ENCODE measurements around the gene GATAD2B.

Gene GATAD2B

DNA sequence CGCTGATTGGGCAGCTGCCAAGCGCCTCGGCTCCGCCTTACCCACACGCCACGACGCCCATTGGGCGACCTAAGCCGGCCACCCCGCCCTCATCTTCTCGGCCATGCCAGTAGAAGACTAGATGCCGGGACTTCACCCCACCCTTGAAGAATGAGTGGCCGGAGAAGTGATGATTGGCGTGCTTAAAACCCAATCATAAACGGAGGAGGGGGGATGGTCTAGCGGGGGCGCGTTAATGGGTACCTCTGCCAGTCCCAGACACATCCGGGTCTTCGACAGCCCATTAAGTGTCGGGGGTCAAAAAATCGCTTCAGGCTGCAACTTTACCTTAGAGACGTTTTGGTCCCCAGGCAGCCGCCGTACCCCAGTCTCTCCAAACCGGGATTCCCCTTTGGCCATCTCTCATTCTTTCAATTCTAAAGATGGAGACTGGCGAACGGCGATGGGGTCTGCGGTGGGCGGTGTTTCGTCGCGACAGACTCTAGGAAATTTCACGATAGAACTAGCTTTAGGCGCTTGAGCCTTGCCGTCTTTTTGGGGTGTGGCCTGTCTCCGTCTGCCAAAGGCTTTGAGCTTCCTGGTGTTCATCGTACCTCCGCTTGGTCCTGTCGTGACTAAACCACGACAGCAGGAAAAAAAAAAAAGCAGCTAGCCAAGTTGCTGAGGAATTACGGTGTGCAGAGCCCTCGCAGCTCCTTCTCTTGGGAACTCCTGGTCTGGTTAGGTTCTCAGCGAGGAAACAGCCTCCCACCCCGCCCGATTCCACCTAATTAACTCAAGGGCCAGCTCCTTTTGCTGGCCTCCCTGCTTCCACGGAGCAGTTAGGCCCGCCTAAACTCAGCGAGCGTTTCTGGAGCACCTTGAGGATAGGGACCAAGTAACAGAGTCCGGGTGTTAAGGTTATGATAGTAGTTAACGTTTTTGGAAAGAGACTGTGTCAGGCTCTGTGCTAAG, at the start of gene GATAD2B:
Gene GATAD2B, minus strand, starts transcription at position 1 of the 954 bp plus-strand sequence. CDS start 94,625 bp downstream, outside the sequence.
- DNase-seq: peak; percentile 100

DNA sequence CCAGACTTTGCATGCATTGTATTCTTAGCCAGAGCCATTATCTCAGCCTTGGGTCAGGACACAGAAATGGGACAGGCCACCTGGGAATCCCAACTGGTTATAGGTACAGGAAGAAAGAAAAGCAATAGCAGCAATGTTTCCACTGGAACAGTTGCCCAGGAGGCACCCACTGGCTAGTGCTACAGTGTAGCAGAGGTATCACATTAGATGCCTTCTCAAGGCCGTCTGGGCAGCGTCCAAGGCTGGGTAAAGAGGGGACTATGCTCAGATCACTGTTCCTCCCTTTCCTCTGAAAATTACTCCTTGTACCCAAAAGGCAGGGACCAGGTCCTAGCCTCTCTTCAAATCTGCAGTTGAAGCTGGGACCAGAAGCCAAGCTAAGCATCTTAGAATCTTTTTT, 47.6 kb upstream of the GATAD2B start:
- no peak for DNase-seq

DNA sequence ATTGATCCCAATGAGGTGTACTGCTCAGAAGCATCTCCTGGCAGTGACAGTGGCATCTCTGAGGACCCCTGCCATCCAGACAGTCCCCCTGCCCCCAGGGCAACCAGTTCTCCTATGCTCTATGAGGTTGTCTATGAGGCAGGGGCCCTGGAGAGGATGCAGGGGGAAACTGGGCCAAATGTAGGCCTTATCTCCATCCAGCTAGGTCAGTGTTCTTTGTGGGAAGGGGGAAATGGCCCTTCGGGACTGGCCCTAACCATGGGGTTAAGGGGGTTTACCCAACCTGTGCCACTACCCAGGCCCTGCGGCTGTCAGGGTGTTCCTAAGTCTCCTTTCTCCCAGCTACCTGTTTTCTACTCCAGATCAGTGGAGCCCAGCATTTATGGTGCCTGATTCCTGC, 46.2 kb upstream of the GATAD2B start:
- DNase-seq: no peak

DNA sequence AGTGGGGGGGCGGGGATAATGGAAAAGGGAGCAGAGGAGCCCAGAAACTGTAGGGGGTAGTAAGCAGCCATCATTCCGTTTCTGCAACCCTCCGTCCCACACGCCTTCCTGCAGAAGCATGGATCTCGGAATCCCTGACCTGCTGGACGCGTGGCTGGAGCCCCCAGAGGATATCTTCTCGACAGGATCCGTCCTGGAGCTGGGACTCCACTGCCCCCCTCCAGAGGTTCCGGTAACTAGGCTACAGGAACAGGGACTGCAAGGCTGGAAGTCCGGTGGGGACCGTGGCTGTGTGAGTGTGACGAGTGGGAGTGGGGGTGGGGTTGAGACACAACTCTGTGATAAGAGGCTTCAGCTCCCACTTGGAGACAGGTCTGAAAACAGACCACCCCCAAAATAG, 45.6 kb upstream of the GATAD2B start:
- DNase-seq: no peak

DNA sequence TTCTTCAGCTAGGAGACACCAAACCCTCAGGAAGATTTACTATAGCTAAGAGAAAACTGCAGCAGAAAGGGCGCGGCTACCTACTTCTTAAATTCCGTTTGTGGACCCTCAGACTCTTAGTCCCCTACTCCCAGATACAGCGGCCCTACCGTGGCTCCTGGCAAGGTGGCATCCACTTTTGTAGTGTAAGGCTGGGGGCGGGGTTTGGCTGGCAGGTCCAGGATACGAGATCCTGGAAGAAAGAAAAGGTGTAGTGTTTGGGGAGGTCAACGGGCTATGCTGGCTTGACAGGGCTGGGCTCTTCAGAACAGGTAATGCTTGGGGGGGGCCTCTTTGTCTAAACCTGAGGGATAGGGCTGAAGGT, 45.2 kb upstream of the GATAD2B start:
- DNase-seq: no peak

DNA sequence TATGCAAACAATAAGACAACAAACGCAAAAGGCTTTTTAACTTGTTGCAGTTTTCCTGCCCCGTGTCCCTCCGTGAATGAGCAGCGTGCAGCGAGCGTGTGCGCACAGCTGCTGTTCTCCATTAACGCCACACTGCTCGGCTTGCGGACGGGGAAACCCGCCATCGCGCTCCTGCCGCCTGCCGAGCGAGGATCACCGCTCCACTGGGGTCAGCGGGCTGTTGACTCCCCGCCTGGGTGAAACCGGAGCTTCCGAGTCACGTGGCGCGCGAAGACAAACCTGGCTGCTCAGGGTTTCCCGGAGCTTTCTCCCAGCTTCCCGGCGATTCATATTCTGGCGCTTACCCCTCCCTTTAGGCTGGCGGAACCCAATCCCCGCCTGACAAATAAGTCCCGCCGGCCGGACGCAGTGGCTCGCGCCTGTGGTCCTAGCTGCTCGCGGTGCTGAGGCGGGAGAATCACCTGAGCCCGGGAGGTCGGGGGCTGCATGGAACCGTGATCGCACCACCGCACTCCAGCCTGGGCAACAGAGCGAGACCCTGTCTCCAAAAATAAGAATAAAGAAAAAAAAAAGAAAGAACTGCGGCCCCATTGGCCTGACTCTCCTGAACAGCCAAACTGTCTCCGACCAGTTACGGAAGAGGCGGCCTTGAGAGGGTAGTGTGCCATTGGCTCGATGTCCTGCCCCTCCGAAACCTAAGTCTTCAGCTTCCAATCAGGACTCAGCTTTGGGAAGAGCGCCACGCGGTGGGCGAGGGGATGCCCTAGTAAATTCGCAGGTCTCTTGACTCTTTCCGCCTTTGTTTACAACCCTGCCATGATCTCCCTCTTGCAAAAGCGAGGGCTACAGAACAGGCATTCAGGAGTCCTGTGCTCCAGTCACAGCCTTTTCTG, 44.6 kb upstream of the GATAD2B start, which contains the start of gene CREB3L4:
Gene CREB3L4, plus strand, starts transcription at position 796 of the 893 bp plus-strand sequence. CDS start 624 bp downstream, outside the sequence.
- peak; percentile 97 for DNase-seq

DNA sequence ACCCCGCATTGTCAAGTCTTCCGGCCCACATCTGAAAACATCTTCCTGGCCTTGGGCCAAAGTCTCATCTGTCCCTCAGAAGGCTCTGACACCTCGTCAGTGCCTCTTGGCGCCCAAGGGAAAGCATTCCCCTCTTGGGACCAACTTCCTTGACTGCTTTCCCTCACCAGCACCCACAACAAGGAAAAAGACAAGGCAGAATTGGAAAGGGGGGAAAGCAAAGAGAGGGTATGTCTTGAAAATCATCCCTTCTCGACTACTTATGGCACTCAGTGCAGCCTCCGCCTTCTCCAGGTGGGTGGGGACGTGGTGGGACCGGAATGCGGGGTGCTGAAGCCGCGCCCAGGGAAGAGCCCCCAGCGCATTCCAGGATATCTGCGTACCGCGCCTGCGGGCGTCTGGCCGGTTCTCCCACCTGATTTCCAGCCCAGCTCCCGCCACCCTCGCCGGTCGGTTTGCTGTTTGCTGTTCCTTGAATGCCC, 41.1 kb upstream of the GATAD2B start:
- peak; percentile 38 for DNase-seq

DNA sequence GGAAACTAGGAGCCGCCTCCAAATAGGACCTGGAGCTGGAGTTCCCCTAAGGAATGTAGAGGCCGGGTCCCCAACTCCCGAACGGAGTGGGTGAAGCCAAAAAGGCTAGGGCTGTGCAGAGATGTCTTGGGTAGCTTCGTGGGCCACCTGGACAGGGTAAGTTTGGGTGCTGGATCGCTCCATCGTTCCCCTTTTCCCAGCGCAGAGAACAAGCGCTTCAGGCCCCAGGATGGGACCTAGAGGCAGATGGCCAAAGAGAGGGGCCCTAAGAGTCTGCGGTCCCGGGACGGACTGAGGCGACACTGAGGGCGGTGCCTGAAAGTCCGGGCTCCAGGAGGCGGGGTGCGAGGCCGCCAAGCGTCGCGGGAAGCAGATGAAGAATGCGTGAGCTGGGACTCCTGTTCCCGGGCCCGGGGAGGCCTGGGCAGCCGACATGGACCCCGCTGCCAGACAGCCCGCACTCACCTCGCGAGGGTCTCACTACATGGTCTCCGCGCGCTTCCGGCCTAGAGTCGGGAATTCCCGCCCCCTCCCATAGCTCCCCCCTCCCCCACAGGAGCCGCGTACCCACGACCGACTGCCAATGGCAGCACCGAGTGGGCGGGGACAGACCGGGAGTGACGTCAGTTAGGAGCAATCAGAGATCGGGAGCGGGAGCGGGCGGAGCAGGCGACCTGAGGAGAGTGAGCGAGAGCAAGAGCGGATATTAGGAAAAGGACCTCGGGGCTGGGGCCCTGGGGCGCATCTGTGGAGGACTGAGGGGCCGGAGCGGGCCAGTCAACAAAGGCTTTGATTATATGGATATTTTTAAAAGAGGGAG, 40.5 kb upstream of the GATAD2B start, which contains the start of gene SLC39A1:
Gene SLC39A1, minus strand, starts transcription at position 508 of the 820 bp plus-strand sequence. CDS start 822 bp downstream, outside the sequence.
- DNase-seq: peak; percentile 97

DNA sequence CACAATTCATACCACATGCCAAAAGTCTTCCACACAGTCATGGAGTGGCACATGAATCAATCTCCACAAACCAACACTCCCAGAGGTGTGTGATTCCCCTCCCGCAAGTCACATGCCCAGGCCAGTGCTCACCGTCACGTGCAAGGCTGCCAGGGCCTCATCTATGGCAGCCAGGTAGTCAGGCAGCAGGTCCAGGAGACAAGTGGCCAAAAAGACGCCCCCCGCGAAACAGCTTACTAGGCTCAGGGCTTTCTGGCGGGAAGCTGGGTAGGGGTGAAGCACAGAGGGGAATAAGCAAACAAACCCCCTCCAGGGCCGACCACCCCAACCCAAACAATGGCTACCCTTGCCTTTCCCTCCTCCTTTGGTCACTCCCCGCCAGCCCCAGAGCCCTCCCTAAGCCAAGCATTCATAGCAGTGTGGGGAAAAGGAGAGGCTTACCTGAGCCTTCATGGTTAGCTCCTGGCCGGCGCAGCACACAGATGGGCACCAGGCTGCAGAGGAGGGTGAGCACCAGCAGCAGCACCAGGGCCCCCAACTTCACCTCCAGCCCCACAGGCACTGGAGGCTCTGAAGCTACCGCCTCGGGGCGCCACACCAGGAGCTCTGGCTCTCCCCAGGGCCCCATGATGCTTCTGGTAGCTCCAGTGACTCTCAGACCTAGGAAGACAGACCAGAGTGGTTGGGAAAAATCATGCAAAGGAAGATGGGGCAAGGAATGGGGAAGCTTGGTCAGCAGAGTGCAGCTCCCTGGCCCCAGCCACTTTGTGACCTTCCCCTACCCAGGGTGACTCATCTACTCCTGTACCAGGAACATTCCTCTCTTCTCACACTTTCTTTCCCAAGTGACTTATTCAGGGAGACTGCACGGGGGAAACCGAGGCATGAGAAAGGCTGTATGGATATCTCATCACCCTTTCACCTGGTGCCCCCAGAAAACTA, 39.6 kb upstream of the GATAD2B start:
- DNase-seq: no peak

DNA sequence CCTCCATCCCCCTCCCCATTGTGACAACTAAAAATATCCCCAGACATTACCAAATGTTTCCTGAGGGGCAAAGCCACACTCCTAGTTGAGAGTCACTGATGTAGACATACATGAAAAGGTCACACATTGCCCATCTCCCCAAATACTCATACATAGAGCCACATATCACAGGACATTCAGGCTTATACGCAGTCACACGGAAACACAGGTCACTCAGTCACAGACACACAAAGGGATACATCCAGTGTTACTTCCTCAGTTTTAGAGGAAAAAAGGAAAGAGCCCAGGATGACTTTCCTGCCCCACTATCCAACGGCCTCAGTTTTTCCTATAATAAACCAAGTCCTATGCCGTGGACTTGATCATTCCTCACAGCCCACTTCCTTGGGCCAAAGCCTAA, 38.6 kb upstream of the GATAD2B start:
- no peak for DNase-seq

DNA sequence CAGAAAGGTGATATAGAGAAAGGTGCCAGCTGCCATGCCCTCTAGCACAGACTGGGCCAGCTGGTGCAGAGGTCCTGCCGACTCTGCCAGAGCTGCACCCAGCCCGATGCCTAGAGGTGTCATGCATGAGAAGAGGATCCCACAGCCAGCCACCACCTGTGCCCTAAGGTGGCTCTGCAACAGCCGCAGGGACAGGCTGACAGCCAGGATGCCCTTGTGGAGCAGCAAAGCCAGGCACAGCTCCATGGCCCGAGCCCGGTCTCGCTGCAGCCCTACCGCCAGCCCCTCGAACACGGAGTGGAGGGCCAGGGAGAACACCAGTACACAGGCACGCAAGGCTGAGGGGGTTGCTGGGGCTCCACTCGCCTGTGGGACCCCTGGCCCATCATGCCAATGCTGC, 37.4 kb upstream of the GATAD2B start:
- DNase-seq: no peak

DNA sequence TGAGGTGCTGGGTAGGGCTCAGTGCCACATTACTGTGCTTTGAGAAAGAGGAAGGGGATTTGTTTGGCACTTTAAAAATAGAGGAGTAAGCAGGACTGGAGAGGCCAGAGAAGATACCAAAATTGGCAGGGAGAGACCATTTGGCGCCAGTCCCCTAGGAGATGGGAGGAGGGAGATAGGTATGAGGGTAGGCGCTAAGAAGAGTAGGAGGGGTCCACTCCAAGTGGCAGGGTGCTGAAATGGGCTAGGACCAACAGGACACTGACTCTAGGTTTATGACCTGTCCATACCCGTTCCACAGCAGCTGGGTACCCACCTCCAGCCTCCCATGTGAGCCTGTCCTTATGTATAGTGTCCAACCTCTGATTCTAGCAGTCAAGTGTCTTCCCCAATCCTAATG, 36.7 kb upstream of the GATAD2B start:
- no peak for DNase-seq

DNA sequence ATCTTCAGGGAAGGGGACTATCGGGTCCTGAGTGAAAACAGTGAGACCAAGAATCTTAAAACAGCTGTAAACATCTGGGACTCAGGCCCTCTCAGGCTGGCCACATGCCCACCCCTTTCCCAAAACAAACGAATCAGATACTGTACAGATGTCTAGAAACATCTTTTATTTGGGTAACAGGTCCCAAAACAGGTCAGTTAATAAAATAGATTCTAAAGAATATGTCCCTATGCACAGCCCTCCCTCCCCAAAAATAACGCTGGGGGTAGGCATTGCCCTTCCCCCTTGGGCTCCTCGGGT, 36.1 kb upstream of the GATAD2B start:
- no peak for DNase-seq

DNA sequence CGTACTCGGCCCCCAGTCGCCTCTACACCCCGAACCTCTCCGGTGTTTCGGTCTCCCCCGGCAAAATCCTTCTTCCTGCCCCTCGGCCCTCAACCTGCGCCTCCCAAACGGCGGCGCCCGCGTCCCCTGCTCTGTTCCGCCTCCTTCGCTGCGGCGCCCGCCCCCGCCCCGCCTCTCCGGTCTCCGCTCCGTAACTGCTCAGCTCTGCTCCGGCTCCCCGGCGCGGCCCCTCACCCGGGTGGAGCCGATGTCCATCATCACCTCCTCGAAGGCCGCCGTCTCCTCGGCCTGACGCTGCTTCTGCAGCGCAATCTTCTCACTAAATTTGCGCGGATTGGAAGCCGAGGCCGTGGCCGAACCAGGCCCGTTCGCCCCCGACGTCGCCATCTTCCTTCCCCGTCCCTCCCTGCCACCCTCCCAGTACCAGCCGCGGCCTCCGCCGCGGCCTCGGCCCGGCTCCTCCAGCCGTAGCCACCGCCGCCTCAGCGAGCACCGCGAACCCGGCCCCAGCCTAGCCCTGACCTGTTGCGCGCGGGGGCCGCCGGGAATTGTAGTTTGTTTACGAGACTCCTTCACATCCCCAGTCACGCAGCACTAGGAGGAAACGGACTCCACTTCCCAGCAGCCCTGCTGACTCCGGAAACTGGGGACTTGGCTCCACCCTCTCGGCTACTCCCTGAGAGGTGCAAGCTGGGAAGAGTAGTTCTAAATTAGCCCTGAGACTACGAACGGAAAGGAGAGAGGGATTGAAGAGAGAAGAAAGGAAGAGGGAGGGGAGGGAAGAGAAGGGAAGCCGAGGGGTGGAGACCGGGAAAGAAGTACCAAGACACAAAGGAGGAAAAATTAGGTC, 35.6 kb upstream of the GATAD2B start, which contains the start of gene CRTC2:
Gene CRTC2, minus strand, starts transcription at position 502 of the 850 bp plus-strand sequence. Its CDS starts 115 bp downstream, at position 387.
- peak; percentile 98 for DNase-seq

DNA sequence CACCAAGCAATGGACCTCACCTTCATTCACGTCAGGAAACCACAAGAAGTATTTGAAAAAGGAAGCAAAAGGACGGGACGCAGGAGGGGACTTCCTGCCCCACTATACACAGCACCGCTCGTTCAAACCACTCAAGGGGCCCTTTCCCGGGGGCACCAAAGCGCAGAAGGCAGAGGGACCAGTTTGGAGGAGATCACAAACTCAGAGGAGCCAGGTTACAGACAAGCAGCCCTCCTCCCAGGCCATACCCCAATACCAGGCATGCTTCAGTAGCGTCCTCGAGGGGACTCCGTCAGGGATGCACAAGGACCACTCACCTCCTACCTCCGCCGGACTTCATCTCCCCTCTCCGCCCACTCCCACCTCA, 35.0 kb upstream of the GATAD2B start:
- DNase-seq: no peak

DNA sequence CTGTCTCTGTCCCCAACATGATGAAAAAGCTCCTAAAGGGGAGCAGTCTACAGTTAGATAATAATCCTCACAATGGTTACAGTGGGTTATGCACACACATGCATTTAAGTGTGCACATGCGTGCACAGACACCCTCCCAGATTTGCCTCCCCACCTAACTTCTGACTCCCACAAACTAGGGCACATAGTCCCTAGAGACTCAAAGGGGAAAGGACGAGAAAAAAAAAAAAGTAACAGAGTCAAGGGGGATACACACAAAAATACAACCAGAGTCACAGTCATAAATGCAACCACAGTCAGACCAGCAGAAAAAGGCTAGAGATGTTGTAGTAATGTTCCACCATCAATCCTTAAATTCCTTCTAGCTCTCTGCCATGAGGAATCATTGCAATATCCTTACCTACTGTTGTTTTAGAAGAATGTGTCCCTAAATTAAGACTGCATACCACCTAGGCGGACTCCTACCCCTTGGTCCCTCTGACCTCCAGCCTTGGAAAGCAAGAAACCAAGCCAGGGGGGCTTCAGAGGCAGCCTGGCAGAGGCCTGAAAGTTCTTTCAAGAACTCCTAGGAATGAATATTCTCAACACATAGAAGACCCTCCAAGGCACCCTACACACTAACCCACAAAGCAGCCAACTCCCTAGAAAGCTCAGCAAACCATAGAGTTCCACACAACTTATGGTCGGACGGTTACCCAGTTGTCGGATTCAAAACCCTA, 34.4 kb upstream of the GATAD2B start:
- no peak for DNase-seq

DNA sequence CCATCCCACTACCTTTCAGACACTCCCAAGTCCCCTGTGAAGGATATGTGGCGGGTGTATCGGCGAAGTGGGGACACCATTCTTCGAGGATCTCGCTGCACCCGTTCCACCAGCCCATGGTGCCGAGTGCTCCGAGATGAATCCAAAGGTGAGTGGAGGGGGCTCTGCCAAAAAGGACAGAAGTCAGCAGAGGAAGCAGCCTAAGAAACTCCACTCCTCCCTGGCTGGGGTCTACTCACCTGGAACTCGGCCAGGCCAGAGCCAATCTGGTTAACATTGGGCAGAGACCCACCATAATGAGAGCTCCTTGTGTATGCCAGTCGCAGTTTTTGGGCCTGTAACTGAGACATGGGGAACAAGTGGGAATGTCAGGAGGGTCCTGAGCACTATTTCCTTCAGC, 32.1 kb upstream of the GATAD2B start:
- DNase-seq: no peak

DNA sequence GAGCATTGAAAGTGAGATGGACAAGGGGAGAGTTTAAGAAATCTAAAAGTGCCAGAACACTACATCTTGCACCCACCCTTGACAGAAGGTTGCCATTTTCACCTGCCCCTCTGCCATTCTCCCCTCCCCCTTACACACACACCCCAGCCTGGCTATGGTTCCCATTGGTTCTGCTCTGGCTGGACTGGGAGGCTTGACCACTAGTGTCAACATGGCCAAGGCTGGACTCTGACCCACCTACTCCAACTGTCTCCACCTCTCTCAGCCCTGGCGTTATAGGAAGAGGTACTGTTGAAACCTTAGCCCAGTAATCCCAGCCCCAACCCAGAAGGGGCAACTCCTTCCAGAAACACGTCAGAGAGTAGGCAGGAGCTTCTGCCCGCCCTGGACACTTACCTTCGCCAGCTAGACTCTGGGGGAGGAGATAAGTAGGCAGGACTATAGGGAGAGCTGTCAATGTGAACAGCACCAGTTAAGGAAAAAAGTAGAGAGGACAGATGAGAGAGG, 31.1 kb upstream of the GATAD2B start:
- no peak for DNase-seq

DNA sequence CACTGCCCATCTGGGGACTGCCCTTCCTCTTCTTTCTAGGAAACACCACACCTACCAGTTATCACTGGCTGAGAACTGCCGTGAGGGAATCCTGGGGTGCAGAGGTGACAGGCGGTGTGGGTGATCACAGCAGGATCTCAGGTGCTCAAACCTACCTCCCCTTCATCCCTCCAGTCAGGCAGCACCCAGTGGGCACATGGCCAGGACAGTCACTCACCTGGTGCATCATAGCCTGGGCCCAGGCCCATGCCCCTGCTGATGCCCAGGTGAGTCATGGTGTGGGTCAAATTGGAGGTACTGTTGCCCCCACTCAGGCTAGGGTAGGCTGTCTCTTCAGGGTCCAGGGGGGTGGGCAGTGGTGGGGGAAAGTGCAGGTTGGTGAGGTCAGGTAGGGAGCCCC, 29.0 kb upstream of the GATAD2B start:
- DNase-seq: no peak
